ENCODE measurements around the gene CRTC1. TPM values are rescaled to one million over a fixed set of nuclear protein-coding genes. Genes with fewer than 3 reads are reported as not detected.

Gene CRTC1
- total RNA-seq, 1 donor from 2014 or later = 2.3 TPM

DNA sequence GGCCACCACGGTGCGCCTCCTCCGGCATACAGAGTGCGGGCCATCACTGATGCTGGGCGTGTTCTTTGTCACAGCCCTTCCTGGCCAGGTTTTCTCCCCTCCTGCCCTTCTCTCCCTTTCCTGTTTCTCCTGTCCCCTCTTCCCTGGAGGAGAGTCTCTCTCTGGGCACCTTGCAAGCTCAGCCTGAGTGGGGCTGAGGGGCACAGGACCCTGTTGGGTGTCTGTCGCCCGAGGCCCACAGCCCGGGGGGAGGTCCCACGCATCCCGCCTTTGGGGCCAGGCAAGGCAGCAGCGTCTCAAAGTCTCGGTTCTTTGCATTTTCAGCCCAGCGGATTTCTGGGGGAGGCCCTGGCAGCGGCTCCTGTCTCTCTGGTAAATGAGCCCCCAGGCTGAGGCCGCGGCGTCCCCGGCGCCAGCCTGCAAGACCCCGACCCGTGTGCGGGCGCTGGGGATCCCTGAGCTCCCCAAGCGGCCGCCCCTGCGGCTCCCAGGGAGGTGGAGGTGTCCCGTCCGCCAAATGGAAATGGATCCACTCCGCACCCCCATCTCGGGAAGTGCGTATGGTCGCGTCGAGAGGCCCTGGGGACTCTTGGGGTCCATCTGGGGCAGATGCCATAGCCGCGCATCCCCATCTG is 60.4 kb downstream of the CRTC1 start:
- no peaks in the 10 kb centered on the region for H3K36me3 ChIP-seq (ENCODE audit: control insufficient read depth, insufficient read depth, low read length)
- no peak for DNase-seq (ENCODE audit: low read depth)
- TF ChIP-seq, protein P1, sequence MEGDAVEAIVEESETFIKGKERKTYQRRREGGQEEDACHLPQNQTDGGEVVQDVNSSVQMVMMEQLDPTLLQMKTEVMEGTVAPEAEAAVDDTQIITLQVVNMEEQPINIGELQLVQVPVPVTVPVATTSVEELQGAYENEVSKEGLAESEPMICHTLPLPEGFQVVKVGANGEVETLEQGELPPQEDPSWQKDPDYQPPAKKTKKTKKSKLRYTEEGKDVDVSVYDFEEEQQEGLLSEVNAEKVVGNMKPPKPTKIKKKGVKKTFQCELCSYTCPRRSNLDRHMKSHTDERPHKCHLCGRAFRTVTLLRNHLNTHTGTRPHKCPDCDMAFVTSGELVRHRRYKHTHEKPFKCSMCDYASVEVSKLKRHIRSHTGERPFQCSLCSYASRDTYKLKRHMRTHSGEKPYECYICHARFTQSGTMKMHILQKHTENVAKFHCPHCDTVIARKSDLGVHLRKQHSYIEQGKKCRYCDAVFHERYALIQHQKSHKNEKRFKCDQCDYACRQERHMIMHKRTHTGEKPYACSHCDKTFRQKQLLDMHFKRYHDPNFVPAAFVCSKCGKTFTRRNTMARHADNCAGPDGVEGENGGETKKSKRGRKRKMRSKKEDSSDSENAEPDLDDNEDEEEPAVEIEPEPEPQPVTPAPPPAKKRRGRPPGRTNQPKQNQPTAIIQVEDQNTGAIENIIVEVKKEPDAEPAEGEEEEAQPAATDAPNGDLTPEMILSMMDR (IDR thresholded peaks at IDR 0.05; ENCODE audit: insufficient read depth, low read length, poor library complexity, severe bottlenecking) = no peak
- no peaks in the 10 kb centered on the region for H3K27me3 ChIP-seq (ENCODE audit: control insufficient read depth, insufficient read depth, low read length)
- H3K4me3 ChIP-seq (ENCODE audit: low read depth, low read length) = no peak overlapping the region

DNA sequence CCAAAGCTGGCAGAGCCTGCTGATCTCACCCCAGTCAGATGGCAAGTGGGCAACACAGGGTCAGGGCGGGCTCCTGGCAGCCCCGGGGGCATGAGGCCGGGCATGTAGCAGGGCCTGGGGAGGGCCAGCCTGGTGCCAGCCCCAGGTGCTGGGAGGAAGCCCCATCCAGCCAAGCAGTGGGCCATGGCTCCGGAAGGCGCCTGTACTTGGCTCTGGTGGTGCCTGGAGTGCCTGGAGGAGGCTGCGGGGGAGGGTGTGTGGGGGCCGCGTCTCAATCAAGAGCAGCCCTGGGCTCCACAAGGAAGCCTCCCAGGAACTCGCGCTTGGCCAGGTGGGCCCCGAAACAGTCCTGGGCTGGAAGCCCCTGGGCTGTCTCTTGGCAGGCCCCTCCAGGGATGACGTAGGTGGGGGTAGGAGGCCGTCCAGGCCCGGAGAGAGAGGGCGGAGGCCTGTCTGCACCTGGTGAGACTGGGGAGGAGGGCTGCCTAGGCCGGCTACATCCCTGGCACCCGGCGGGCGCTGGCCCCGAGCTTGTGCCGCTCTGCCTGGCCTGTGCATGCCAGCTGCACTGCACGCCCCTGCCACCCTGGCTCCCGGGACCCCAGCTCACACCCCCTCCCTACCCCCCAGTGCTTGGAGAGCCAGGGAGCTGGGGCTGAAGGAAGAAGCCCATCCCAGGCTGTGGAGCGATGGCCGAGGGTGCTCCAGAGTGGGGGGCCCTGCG is 61.7 kb downstream of the CRTC1 start:
- H3K27me3 ChIP-seq (ENCODE audit: control insufficient read depth, insufficient read depth, low read length) = no peaks in the 10 kb centered on the region
- TF ChIP-seq, protein P1 (IDR thresholded peaks at IDR 0.05; ENCODE audit: insufficient read depth, low read length, poor library complexity, severe bottlenecking) = no peak
- no peak overlapping the region for H3K4me3 ChIP-seq (ENCODE audit: low read depth, low read length)
- peaks cover 2% of the 10 kb centered on the region for H3K36me3 ChIP-seq (ENCODE audit: control insufficient read depth, insufficient read depth, low read length)
- DNase-seq (ENCODE audit: low read depth) = no peak

DNA sequence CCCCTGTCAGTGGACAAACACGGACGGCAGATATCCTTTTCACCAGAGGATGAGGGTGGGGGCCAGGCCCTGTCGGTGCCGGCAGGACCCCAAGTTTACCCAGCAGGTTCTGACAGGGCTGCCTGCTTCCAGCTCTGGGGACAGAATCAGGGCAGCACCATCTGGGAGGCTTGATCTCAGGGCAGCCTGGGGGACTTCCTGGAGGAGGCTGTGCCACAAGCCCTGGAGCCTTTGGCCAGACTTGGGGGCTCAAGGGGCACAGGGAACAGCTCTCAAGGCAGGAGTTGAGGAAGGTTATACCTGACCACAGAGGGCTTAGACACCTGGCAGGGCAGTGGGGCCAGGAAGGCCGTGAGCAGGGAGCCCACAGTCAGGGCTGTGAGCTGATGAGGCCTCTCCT is 62.5 kb downstream of the CRTC1 start:
- Histone ChIP-seq H3K36me3 (ENCODE audit: control insufficient read depth, insufficient read depth, low read length) (peaks cover 2% of the 10 kb centered on the region), H3K27me3 (ENCODE audit: control insufficient read depth, insufficient read depth, low read length) (no peaks in the 10 kb centered on the region), H3K4me3 (ENCODE audit: low read depth, low read length) (no peak overlapping the region)
- TF ChIP-seq, protein P1 (IDR thresholded peaks at IDR 0.05; ENCODE audit: insufficient read depth, low read length, poor library complexity, severe bottlenecking) = no peak
- DNase-seq (ENCODE audit: low read depth) = no peak

GRCh38 chr19:18746401-18747325 is 63.2 kb downstream of the CRTC1 start:
- Histone ChIP-seq H3K36me3 (ENCODE audit: control insufficient read depth, insufficient read depth, low read length) (peaks cover 2% of the 10 kb centered on the region), H3K27me3 (ENCODE audit: control insufficient read depth, insufficient read depth, low read length) (no peaks in the 10 kb centered on the region), H3K4me3 (ENCODE audit: low read depth, low read length) (no peak overlapping the region)
- TF ChIP-seq, protein P1 (IDR thresholded peaks at IDR 0.05; ENCODE audit: insufficient read depth, low read length, poor library complexity, severe bottlenecking) = no peak
- DNase-seq (ENCODE audit: low read depth) = no peak

DNA sequence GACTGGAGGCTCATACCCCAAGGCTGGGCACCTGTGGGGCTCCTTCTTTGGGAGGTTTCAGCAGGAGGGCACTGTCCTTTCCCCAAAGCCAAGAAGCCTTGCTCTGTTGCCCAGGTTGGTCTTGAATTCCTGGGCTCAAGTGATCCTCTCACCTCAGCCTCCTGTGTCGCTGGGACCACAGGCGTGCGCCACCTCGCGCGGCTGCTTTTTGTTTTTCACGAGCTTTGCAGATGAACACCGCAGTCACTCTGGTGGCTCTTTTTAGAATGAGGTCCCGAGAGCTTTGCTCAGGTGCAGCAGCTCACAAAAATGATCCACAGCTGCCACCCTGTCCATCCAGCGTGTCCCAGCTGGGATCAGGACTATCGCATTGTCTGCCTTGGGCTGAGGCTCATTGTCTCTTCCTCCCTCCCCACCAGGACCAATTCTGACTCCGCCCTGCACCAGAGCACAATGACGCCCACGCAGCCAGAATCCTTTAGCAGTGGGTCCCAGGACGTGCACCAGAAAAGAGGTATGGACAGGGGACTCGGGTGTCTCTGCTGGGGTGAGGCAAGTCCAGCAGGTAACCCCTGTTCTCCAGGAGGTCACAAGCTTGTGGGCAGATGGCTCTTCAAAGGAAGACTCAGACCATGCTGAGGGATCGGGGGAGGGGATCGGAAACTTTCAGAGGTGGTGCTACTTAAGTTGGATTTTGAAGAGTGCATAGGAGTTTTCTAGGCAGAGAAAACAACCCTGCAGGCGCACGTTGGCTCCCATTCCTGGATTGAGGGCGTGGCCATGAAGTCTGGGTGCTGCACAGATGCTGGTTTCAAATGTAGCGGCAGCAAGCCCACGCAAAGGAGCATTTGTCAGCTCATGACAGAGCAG is 66.1 kb downstream of the CRTC1 start:
- no peak for DNase-seq (ENCODE audit: low read depth)
- H3K36me3 ChIP-seq (ENCODE audit: control insufficient read depth, insufficient read depth, low read length) = peaks cover 2% of the 10 kb centered on the region
- TF ChIP-seq, protein P1 (IDR thresholded peaks at IDR 0.05; ENCODE audit: insufficient read depth, low read length, poor library complexity, severe bottlenecking) = no peak
- H3K27me3 ChIP-seq (ENCODE audit: control insufficient read depth, insufficient read depth, low read length) = no peaks in the 10 kb centered on the region
- no peak overlapping the region for H3K4me3 ChIP-seq (ENCODE audit: low read depth, low read length)

Data from kidney epithelial cell (primary cell).